GM10266 (cell line): ENCODE data around the gene TEX55.
A peak's percentile ranks its signal among the peaks of the same experiment; 100 is the strongest.
"Not testable (repeated sequence)": the region's sequence is repeated elsewhere in the genome, so short reads cannot be mapped to it uniquely, and the experiment has no call there.

Experiments
- DNase-seq: peaks from one replicate; pipeline ENCODE4 v3.0.0; 2012; ENCODE audit errors: extremely low spot score
- TF ChIP-seq, protein P1 (sequence below): IDR thresholded peaks from 2 replicates; pipeline ENCODE4 v1.5.1; 2012; ENCODE audit warnings: mild to moderate bottlenecking, low read depth; ENCODE audit not compliant: control insufficient read depth, insufficient read depth; ENCODE audit errors: missing control alignments

Gene TEX55

DNA sequence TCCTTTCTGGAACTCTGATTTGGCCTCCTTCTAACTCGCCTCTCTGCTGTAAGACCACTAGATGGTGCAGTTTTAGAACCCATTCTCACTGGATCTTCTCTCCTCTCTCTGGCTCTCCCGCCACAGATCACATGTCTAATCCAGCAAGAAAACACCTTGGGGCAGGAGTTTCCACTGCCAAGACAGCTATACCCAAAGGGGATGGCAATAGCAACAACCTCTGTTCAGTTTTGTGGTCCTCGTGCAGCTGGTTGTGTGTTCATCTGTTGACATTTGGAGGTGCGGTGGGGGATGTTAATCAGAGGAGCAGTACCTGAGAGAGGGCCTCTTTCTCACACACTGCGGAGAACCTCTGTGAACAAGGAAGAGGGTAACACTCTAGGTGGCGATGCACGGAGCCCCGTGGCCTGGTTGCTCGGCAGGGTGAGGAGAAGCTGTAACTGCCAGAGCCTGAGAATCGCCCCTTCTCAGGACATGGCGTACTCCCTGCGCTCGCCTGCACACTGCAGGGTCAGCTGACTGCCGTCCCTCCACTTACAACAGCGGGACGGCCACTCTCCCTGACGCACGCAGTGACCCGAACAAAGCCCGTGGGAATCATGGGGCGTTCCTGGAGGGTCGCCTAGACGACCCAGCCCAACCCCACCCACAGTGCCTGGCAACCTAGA is at the start of gene TEX55:
Gene TEX55 (plus strand): TSS at position 666 of the 668 bp plus-strand sequence. CDS start 25 bp downstream, outside the sequence.
- DNase-seq, result peak; percentile 38
- TF ChIP-seq, protein P1, sequence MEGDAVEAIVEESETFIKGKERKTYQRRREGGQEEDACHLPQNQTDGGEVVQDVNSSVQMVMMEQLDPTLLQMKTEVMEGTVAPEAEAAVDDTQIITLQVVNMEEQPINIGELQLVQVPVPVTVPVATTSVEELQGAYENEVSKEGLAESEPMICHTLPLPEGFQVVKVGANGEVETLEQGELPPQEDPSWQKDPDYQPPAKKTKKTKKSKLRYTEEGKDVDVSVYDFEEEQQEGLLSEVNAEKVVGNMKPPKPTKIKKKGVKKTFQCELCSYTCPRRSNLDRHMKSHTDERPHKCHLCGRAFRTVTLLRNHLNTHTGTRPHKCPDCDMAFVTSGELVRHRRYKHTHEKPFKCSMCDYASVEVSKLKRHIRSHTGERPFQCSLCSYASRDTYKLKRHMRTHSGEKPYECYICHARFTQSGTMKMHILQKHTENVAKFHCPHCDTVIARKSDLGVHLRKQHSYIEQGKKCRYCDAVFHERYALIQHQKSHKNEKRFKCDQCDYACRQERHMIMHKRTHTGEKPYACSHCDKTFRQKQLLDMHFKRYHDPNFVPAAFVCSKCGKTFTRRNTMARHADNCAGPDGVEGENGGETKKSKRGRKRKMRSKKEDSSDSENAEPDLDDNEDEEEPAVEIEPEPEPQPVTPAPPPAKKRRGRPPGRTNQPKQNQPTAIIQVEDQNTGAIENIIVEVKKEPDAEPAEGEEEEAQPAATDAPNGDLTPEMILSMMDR, result peak; percentile 45

DNA sequence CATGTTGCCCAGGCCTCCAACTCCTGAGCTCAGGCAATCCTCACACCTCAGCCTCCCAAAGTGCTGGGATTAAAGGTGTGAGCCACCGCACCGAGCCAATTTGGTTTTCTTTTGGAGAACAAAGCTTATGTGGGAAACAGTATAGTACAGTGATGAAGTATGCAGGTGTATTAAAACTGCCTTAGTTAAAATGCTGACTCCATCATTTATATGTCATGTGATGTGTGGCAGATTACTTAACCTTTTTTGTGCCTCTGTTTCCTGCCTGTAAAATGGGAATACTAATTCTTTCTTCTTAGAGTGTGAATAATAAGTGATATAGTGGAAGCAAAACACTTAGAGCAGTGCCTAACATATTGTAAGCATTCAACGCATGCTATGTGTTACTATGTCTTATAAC is 48.0 kb upstream of the TEX55 start:
- no peak for DNase-seq
- TF ChIP-seq, protein P1, result no peak

DNA sequence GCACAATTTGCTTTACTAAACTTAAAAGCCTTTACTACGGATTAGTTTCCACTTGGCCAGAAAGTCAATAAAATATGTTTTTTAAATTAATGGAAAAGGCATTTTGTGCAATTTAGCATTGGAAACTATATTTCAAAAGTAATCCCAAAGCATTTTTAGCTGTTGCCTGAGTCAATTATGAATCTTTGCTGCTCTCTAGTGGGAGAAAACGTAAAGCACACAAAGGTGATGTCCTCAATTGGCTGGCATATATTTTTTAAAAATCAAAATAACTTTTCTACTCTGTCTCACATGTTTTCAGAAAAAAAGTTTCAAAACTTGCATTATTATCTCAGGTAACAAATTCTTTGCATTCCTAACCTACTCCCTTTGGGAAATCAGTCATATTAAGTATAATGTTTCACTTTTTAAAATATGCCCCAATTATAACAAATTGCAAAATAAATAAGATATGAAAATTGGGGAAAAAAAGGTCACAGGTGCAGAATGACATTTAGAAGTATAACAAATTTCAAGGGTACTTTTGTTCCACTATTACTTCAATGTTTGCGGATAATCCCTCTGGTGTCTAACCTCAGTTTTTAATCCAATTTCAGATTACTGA is 47.2 kb upstream of the TEX55 start:
- TF ChIP-seq, protein P1, result peak; percentile 58
- peak; percentile 26 for DNase-seq

DNA sequence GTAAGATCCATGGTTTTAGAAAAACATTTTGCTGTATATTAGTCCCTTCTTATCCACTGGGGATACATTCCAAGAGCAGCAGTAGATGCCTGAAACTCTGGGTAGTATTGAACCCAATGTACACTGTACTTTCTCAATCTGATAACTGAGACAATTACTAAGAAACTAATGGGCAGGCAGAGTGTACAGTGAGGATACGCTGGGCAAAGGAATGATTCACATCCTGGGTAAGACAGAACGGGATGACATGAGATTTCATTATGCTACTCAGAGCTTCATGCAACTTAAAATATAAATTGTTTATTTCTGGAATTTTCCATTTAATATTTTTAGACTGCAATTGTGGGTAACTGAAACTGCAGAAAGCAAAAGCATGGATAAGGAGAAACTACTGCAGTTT is 46.2 kb upstream of the TEX55 start:
- TF ChIP-seq, protein P1, result no peak
- DNase-seq, result no peak

DNA sequence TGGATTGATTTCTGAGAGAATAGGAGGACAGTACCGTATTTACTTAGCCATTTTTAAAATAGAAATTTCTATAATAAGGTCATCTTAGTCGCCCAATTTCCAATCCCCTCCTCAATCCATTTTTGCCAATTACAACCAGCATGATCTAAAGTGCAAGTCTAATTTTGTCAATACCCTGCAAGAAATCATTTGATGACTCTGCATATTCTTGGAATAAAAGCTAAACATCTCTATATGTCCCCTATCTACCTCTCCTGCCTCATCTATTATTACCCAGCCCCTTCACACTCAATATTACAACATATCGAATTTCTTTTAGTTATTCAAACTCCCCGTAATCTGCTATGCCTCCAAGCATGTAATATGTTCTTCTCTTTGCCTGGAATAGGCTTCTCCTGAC is 41.9 kb upstream of the TEX55 start:
- no peak for DNase-seq
- TF ChIP-seq, protein P1, result no peak

DNA sequence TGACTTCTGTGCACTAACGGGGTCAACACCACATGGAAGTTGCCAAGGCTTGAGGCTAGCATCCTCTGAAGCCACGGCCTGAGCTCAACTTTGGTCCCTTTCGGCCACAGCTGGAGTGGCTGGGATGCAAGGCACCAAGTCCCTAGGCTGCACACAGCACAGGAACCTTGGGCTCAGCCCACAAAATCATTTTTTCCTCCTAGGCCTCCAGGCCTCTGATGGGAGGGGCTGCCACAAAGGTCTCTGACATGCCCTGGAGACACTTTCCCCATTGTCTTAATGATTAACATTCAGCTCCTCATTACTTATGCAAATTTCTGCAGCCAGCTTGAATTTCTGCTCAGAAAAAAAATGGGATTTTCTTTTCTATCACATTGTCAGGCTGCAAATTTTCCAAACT is 27.6 kb upstream of the TEX55 start:
- not testable (repeated sequence) for DNase-seq

DNA sequence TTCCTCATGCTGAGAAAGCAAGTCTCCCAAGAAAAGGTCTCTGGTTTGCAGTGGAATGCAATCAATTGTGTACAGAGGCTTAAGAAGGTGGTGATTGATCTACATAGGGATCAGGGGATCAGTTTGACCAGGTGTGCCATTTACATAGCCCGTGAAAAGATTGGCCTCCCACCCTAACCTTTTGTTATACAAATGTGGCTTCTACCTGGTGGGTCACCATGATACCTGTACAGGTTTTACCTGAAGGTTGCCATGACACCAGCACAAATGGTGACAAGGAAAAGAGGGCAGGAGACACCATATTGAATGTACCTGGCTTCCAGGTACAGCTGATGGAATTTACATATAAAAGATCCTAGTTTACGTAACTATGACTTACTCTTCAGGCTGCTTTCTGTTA is 25.5 kb upstream of the TEX55 start:
- TF ChIP-seq, protein P1, result no peak
- DNase-seq, result no peak

GRCh38 chr3:119122350-119122749 is 23.6 kb upstream of the TEX55 start:
- TF ChIP-seq, protein P1, result no peak
- DNase-seq, result no peak
